ENCODE measurements around the gene HSPD1. TPM values are rescaled to one million over a fixed set of nuclear protein-coding genes. Genes with fewer than 3 reads are reported as not detected.

Gene HSPD1
- total RNA-seq, 1 donor from 2014 or later: 150 TPM

DNA sequence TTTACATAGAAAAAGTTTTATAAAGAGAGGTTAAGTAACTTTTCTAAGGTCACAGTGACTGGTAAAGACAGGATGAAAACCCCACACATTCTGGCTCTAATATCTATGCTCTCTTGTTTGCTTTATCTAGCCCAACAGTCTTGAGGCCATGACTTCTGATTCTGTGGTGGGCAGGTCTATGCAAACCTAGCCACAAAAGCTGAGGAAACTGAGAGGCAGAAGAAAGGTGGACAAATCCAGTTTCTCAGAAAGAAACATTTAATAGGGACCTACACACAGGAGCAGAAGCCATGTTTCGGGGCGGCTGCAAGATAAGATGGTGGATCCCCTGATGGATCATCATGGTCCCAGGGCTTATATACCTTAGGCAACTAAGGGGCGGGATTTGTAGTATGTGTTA lies 21.8 kb downstream of the HSPD1 start:
- Histone ChIP-seq H3K36me3 (peaks cover 63% of the 10 kb centered on the region), H3K27ac (no peak overlapping the region), H3K9me3 (no peaks in the 10 kb centered on the region), H3K4me1 (peaks cover 8% of the 10 kb centered on the region), H3K4me3 (no peak overlapping the region), H3K27me3 (ENCODE audit: low read depth) (no peaks in the 10 kb centered on the region)
- intact Hi-C loops (cut with DNase I): no loop called here
- no peak for ATAC-seq
- DNase-seq: no peak
- TF ChIP-seq CTCF (IDR thresholded peaks at IDR 0.05): no peak

DNA sequence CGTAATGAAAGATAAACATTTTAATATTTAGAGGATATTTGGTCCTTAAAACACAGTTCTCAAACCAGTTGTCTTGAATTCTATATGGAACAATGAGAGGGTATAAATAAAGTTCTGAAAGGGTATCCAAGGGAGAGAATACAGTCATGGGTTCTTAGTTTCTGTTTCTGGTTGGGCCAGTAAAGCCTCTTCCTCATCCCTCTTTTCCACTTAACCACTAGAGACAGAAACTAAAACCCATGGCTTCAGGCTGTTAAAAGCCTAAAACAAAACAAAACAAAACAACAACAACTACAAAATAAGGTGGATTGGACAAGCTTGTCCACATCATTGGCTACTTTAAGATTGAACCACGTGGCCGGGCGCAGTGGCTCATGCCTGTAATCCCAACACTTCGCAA lies 27.5 kb downstream of the HSPD1 start:
- Histone ChIP-seq H3K36me3 (peaks cover 99% of the 10 kb centered on the region), H3K4me3 (no peak overlapping the region), H3K27ac (no peak overlapping the region), H3K27me3 (ENCODE audit: low read depth) (no peaks in the 10 kb centered on the region), H3K9me3 (no peaks in the 10 kb centered on the region), H3K4me1 (no peaks in the 10 kb centered on the region)
- TF ChIP-seq CTCF (IDR thresholded peaks at IDR 0.05): no peak
- DNase-seq: no peak
- ATAC-seq: no peak
- intact Hi-C loops (cut with DNase I): no loop called here

GRCh38 chr2:197464175-197464574 lies 35.5 kb downstream of the HSPD1 start:
- ATAC-seq: no peak
- DNase-seq: no peak
- H3K4me1 ChIP-seq: peaks cover 6% of the 10 kb centered on the region
- peaks cover 94% of the 10 kb centered on the region for H3K36me3 ChIP-seq
- intact Hi-C loops (cut with DNase I): no loop called here
- no peaks in the 10 kb centered on the region for H3K9me3 ChIP-seq
- no peaks in the 10 kb centered on the region for H3K27me3 ChIP-seq (ENCODE audit: low read depth)
- TF ChIP-seq CTCF (IDR thresholded peaks at IDR 0.05): no peak
- H3K27ac ChIP-seq: no peak overlapping the region
- H3K4me3 ChIP-seq: no peak overlapping the region

DNA sequence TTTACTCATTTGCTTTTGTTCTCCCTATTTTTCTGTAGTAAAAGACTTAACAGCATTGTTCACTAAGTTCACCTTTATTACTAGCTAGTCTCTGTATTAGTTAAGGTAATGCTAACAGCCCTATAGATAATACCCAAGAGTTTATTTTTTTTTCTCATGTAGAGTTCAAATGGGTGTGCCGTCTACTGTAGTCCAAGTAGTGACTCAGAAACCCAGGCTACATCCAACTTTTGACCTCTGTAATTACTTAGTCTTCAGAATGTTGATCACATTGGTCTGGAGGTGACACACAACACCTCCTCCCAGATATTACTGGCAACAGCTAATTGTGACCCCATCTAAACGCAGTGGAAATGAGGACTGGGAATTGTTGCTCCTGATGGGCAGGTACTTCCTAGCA lies 38.6 kb downstream of the HSPD1 start:
- no peak for TF ChIP-seq CTCF (IDR thresholded peaks at IDR 0.05)
- Histone ChIP-seq H3K27me3 (ENCODE audit: low read depth) (no peaks in the 10 kb centered on the region), H3K4me1 (peaks cover 6% of the 10 kb centered on the region), H3K27ac (no peak overlapping the region), H3K36me3 (peaks cover 63% of the 10 kb centered on the region), H3K4me3 (no peak overlapping the region), H3K9me3 (no peaks in the 10 kb centered on the region)
- DNase-seq (no peak), ATAC-seq (no peak)
- intact Hi-C loops (cut with DNase I): no loop called here

GRCh38 chr2:197460649-197461048 lies 39.0 kb downstream of the HSPD1 start:
- Histone ChIP-seq H3K36me3 (peaks cover 59% of the 10 kb centered on the region), H3K9me3 (no peaks in the 10 kb centered on the region), H3K27ac (no peak overlapping the region), H3K27me3 (ENCODE audit: low read depth) (no peaks in the 10 kb centered on the region), H3K4me3 (no peak overlapping the region), H3K4me1 (peaks cover 6% of the 10 kb centered on the region)
- DNase-seq: no peak
- intact Hi-C loops (cut with DNase I): no loop called here
- TF ChIP-seq CTCF (IDR thresholded peaks at IDR 0.05): no peak
- no peak for ATAC-seq

- no peak overlapping the region for H3K27ac ChIP-seq
- H3K36me3 ChIP-seq: peaks cover 12% of the 10 kb centered on the region
- intact Hi-C loops (cut with DNase I): no loop called here
- H3K4me3 ChIP-seq: peak overlapping the region; percentile 90
- DNase-seq (no peak), ATAC-seq (no peak)
- peaks cover 16% of the 10 kb centered on the region for H3K4me1 ChIP-seq
- H3K27me3 ChIP-seq (ENCODE audit: low read depth): no peaks in the 10 kb centered on the region
- no peak for TF ChIP-seq CTCF (IDR thresholded peaks at IDR 0.05)
- H3K9me3 ChIP-seq: no peaks in the 10 kb centered on the region
Observed at GRCh38 chr2:197455428-197455827, 44.2 kb downstream of the HSPD1 start.

Measured in lower lobe of right lung (tissue), 2 donors.